GM23338 (cell line): Measurements from ENCODE around the gene ALPL.

Experiments used
- CREB1 ChIP-seq: fragments of 250-450 bp; sonication (Bioruptor Pico); IDR thresholded peaks from 2 replicates; pipeline ENCODE4 v1.5.0; 2020; ENCODE audit warnings: low read depth, mild to moderate bottlenecking, moderate library complexity
- CTCF ChIP-seq, 2 experiments: fragments of 200-600 bp in 1 of 2; sonication (generic) in 1 of 2; conservative IDR thresholded peaks; 2 replicates each; pipeline versions ENCODE4 v1.5.1 to v1.6.1; 2016 to 2017; ENCODE audit warnings: antibody characterized with exemption in 2 of 2, low read depth in 2 of 2, mild to moderate bottlenecking in 2 of 2, moderate library complexity in 1 of 2
- ETS1 ChIP-seq: IDR thresholded peaks from 2 replicates; pipeline ENCODE4 v1.6.1; 2016; ENCODE audit warnings: antibody characterized with exemption
- EZH2 ChIP-seq: fragments of 200-600 bp; sonication (generic); IDR thresholded peaks from one replicate; pipeline ENCODE4 v1.8.0; 2017; ENCODE audit warnings: antibody characterized with exemption, mild to moderate bottlenecking, low read depth; ENCODE audit not compliant: unreplicated experiment
- EZH2phosphoT487 ChIP-seq: fragments of 200-600 bp; sonication (generic); IDR thresholded peaks from one replicate; pipeline ENCODE4 v1.8.1; 2018; ENCODE audit warnings: antibody characterized with exemption; ENCODE audit not compliant: unreplicated experiment
- JUNB ChIP-seq: IDR thresholded peaks from one replicate; pipeline ENCODE4 v1.6.1; 2016; ENCODE audit warnings: antibody characterized with exemption; ENCODE audit not compliant: unreplicated experiment
- NANOG ChIP-seq: IDR thresholded peaks from 2 replicates; pipeline ENCODE4 v1.6.1; 2016; ENCODE audit warnings: antibody characterized with exemption, borderline replicate concordance
- POLR2AphosphoS5 ChIP-seq: IDR thresholded peaks from 2 replicates; pipeline ENCODE4 v1.6.1; 2016; ENCODE audit warnings: antibody characterized with exemption, low read depth
- STAT1 ChIP-seq: IDR thresholded peaks from one replicate; pipeline ENCODE4 v1.6.1; 2016; ENCODE audit warnings: antibody characterized with exemption; ENCODE audit not compliant: unreplicated experiment
- ZNF114 ChIP-seq: fragments of 250-450 bp; sonication (Bioruptor Pico); IDR thresholded peaks from 2 replicates; pipeline ENCODE4 v1.5.0; 2020; ENCODE audit warnings: mild to moderate bottlenecking, moderate library complexity
- ZNF331 ChIP-seq: fragments of 250-450 bp; sonication (Bioruptor Pico); IDR thresholded peaks from 2 replicates; pipeline ENCODE4 v1.5.0; 2020; ENCODE audit warnings: low read depth, mild to moderate bottlenecking, moderate library complexity
- TF ChIP-seq, protein P1 (sequence below): IDR thresholded peaks from one replicate; pipeline ENCODE4 v1.6.1; 2018; ENCODE audit warnings: antibody characterized with exemption; ENCODE audit not compliant: unreplicated experiment
- TF ChIP-seq, protein P2 (sequence below): fragments of 250-450 bp; sonication (Bioruptor Pico); IDR thresholded peaks from 2 replicates; pipeline ENCODE4 v1.5.0; 2020; ENCODE audit warnings: mild to moderate bottlenecking, moderate library complexity

DNA sequence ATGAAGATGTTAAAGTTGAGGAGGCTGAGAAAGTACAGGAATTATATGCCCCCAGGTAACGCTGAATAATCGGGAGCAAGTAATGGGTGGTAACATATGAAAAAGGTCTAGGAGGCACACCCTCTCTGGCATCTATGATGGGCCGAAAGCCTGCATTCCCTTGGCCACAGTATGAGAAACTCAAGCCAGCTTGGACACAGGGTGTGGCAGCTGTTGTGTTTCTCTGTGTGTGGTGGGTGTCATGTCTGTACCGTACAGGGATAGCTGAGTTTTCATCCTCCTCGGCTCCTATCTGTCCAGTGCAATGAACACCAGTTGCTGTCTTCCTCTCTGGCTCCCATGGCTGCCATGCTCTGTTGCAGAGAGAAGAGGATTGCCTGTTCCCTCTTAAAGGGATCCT, 36.4 kb upstream of the ALPL start:
- TF ChIP-seq, protein P1, sequence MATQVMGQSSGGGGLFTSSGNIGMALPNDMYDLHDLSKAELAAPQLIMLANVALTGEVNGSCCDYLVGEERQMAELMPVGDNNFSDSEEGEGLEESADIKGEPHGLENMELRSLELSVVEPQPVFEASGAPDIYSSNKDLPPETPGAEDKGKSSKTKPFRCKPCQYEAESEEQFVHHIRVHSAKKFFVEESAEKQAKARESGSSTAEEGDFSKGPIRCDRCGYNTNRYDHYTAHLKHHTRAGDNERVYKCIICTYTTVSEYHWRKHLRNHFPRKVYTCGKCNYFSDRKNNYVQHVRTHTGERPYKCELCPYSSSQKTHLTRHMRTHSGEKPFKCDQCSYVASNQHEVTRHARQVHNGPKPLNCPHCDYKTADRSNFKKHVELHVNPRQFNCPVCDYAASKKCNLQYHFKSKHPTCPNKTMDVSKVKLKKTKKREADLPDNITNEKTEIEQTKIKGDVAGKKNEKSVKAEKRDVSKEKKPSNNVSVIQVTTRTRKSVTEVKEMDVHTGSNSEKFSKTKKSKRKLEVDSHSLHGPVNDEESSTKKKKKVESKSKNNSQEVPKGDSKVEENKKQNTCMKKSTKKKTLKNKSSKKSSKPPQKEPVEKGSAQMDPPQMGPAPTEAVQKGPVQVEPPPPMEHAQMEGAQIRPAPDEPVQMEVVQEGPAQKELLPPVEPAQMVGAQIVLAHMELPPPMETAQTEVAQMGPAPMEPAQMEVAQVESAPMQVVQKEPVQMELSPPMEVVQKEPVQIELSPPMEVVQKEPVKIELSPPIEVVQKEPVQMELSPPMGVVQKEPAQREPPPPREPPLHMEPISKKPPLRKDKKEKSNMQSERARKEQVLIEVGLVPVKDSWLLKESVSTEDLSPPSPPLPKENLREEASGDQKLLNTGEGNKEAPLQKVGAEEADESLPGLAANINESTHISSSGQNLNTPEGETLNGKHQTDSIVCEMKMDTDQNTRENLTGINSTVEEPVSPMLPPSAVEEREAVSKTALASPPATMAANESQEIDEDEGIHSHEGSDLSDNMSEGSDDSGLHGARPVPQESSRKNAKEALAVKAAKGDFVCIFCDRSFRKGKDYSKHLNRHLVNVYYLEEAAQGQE = no peak
- TF ChIP-seq POLR2AphosphoS5 = no peak
- no peak for TF ChIP-seq ETS1
- no peak for TF ChIP-seq CTCF (conservative IDR thresholded peaks at IDR 0.05; ENCODE audit: low read depth in 2 of 2)
- no peak for TF ChIP-seq EZH2
- TF ChIP-seq EZH2phosphoT487 = no peak
- TF ChIP-seq JUNB = no peak
- no peak for TF ChIP-seq CREB1 (CRISPR knock-in tag)
- TF ChIP-seq, protein P2, sequence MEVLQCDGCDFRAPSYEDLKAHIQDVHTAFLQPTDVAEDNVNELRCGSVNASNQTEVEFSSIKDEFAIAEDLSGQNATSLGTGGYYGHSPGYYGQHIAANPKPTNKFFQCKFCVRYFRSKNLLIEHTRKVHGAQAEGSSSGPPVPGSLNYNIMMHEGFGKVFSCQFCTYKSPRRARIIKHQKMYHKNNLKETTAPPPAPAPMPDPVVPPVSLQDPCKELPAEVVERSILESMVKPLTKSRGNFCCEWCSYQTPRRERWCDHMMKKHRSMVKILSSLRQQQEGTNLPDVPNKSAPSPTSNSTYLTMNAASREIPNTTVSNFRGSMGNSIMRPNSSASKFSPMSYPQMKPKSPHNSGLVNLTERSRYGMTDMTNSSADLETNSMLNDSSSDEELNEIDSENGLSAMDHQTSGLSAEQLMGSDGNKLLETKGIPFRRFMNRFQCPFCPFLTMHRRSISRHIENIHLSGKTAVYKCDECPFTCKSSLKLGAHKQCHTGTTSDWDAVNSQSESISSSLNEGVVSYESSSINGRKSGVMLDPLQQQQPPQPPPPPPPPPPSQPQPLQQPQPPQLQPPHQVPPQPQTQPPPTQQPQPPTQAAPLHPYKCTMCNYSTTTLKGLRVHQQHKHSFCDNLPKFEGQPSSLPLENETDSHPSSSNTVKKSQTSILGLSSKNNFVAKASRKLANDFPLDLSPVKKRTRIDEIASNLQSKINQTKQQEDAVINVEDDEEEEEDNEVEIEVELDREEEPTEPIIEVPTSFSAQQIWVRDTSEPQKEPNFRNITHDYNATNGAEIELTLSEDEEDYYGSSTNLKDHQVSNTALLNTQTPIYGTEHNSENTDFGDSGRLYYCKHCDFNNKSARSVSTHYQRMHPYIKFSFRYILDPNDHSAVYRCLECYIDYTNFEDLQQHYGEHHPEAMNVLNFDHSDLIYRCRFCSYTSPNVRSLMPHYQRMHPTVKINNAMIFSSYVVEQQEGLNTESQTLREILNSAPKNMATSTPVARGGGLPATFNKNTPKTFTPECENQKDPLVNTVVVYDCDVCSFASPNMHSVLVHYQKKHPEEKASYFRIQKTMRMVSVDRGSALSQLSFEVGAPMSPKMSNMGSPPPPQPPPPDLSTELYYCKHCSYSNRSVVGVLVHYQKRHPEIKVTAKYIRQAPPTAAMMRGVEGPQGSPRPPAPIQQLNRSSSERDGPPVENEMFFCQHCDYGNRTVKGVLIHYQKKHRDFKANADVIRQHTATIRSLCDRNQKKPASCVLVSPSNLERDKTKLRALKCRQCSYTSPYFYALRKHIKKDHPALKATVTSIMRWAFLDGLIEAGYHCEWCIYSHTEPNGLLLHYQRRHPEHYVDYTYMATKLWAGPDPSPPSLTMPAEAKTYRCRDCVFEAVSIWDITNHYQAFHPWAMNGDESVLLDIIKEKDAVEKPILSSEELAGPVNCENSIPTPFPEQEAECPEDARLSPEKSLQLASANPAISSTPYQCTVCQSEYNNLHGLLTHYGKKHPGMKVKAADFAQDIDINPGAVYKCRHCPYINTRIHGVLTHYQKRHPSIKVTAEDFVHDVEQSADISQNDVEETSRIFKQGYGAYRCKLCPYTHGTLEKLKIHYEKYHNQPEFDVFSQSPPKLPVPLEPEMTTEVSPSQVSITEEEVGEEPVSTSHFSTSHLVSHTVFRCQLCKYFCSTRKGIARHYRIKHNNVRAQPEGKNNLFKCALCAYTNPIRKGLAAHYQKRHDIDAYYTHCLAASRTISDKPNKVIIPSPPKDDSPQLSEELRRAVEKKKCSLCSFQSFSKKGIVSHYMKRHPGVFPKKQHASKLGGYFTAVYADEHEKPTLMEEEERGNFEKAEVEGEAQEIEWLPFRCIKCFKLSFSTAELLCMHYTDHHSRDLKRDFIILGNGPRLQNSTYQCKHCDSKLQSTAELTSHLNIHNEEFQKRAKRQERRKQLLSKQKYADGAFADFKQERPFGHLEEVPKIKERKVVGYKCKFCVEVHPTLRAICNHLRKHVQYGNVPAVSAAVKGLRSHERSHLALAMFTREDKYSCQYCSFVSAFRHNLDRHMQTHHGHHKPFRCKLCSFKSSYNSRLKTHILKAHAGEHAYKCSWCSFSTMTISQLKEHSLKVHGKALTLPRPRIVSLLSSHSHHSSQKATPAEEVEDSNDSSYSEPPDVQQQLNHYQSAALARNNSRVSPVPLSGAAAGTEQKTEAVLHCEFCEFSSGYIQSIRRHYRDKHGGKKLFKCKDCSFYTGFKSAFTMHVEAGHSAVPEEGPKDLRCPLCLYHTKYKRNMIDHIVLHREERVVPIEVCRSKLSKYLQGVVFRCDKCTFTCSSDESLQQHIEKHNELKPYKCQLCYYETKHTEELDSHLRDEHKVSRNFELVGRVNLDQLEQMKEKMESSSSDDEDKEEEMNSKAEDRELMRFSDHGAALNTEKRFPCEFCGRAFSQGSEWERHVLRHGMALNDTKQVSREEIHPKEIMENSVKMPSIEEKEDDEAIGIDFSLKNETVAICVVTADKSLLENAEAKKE (CRISPR knock-in tag) = no peak
- no peak for TF ChIP-seq STAT1
- no peak for TF ChIP-seq ZNF331 (CRISPR knock-in tag)
- no peak for TF ChIP-seq ZNF114
- TF ChIP-seq NANOG = no peak
